Gastrocnemius medialis (tissue), 4 donors: ENCODE results near the gene ALG14. TPM values are rescaled to one million over a fixed set of nuclear protein-coding genes. Genes with fewer than 3 reads are reported as not detected.

Source experiments
- ATAC-seq, 2 donors: fragments of 150-250 bp; one replicate each; pipeline ENCODE4 v1.9.1; 2016
- DNase-seq, 2 donors: peaks; one replicate each; pipeline ENCODE4 v3.0.0-alpha.2; 2019
- H3K27ac ChIP-seq, 4 donors: fragments of 200-600 bp; sonication (generic); 1 replicate in 1 of 4; 2 replicates in 3 of 4; pipeline ENCODE4 v1.5.1; 2016 to 2018; ENCODE audit warnings: mild to moderate bottlenecking in 2 of 4, moderate library complexity in 1 of 4
- H3K27me3 ChIP-seq, 3 donors: fragments of 200-600 bp; sonication (generic) in 2 of 3; 1 replicate in 1 of 3; 2 replicates in 2 of 3; pipeline versions ENCODE4 v1.5.1 to v1.6.0; 2016 to 2019; ENCODE audit warnings: mild to moderate bottlenecking in 1 of 3, moderate library complexity in 1 of 3
- H3K36me3 ChIP-seq, 2 donors: fragments of 200-600 bp; sonication (generic) in 1 of 2; one replicate each; pipeline ENCODE4 v1.5.1; 2017 to 2018
- H3K4me1 ChIP-seq, 2 donors: fragments of 200-600 bp; sonication (generic) in 1 of 2; one replicate each; pipeline ENCODE4 v1.5.1; 2016 to 2017; ENCODE audit warnings: mild to moderate bottlenecking in 2 of 2
- H3K4me3 ChIP-seq, 4 donors: fragments of 200-600 bp; sonication (generic) in 3 of 4; 1 replicate in 1 of 4; 2 replicates in 3 of 4; pipeline ENCODE4 v1.5.1; 2016 to 2019; ENCODE audit warnings: mild to moderate bottlenecking in 2 of 4
- H3K9me3 ChIP-seq, 3 donors: fragments of 200-600 bp; sonication (generic) in 2 of 3; 1 replicate in 1 of 3; 2 replicates in 2 of 3; pipeline ENCODE4 v1.5.1; 2016 to 2019
- POLR2A ChIP-seq, 2 donors: fragments of 450-650 bp; IDR thresholded peaks; one replicate each; pipeline ENCODE4 v1.6.1; 2017; ENCODE audit warnings: antibody characterized with exemption in 2 of 2, mild to moderate bottlenecking in 2 of 2, moderate library complexity in 2 of 2
- in situ Hi-C, 4 donors: fragments of 200-750 bp; cut with MboI; loops; one replicate each; pipeline versions ENCODE4 v1.15.0 to v1.8.0; 2017; ENCODE audit warnings: low sequenced_read_pairs in 4 of 4
- intact Hi-C: fragments of 100-400 bp; cut with DNase I; formaldehyde crosslinking; loops from one replicate; pipeline ENCODE4 v1.15.1; 2023; ENCODE audit warnings: low total_unique reads
- total RNA-seq, 4 donors: library from RNA; depleted of rRNA; stranded (reverse); fragments of >200 nt; gene quantifications; one replicate each; pipeline versions ENCODE4 v1.1.0 to v1.2.3, GENCODE V29; 2016
- TF ChIP-seq, protein P1 (sequence below), 5 experiments: fragments of 450-650 bp in 3 of 5; fragments of 200-600 bp in 2 of 5; sonication (generic) in 2 of 5; IDR thresholded peaks in 4 of 5; conservative IDR thresholded peaks in 1 of 5; 1 replicate in 4 of 5; 2 replicates in 1 of 5; pipeline ENCODE4 v1.5.1; 2016 to 2019; ENCODE audit warnings: antibody characterized with exemption in 5 of 5, mild to moderate bottlenecking in 3 of 5, moderate library complexity in 3 of 5

Gene ALG14
- total RNA-seq, 4 donors from 2014 or later, result 0.24 to 0.97 (median 0.77) TPM

DNA sequence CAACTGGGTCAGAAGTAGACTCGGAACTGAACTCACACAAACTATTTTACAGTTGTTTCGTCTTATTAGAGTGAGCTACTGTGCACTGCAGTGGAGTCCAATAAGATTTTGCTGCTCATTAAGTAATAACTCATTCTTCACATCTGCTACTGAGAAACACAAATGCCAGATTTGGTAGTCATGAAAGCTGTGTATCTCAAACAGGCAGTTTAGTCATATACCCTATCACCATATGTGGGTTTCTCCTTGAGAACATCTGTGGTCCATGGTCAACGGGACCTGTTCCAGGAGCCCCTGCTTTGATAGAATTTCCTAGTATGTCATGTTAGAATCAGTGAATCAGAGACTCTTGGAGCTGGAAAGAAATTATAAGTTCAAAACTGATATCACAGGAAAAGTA lies 60.4 kb downstream of the ALG14 start:
- intact Hi-C loops (no loop called here), in situ Hi-C loops (no loop called here)
- DNase-seq (no peak), ATAC-seq (no peak)
- TF ChIP-seq POLR2A (IDR thresholded peaks at IDR 0.05), result no peak
- TF ChIP-seq, protein P1, sequence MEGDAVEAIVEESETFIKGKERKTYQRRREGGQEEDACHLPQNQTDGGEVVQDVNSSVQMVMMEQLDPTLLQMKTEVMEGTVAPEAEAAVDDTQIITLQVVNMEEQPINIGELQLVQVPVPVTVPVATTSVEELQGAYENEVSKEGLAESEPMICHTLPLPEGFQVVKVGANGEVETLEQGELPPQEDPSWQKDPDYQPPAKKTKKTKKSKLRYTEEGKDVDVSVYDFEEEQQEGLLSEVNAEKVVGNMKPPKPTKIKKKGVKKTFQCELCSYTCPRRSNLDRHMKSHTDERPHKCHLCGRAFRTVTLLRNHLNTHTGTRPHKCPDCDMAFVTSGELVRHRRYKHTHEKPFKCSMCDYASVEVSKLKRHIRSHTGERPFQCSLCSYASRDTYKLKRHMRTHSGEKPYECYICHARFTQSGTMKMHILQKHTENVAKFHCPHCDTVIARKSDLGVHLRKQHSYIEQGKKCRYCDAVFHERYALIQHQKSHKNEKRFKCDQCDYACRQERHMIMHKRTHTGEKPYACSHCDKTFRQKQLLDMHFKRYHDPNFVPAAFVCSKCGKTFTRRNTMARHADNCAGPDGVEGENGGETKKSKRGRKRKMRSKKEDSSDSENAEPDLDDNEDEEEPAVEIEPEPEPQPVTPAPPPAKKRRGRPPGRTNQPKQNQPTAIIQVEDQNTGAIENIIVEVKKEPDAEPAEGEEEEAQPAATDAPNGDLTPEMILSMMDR (IDR thresholded peaks at IDR 0.05 in 4 of 5, conservative IDR thresholded peaks at IDR 0.05 in 1 of 5), result no peak
- no peaks in the 10 kb centered on the region for H3K27me3 ChIP-seq
- H3K27ac ChIP-seq, result no peak overlapping the region
- no peaks in the 10 kb centered on the region for H3K36me3 ChIP-seq
- H3K4me1 ChIP-seq, result peaks cover 8 to 9% of the 10 kb centered on the region in 2 donors
- H3K4me3 ChIP-seq, result no peak overlapping the region
- H3K9me3 ChIP-seq, result no peaks in the 10 kb centered on the region

GRCh38 chr1:95010158-95010557 lies 62.6 kb downstream of the ALG14 start:
- ATAC-seq, result no peak
- no peak for DNase-seq
- intact Hi-C loops, result no loop called here
- TF ChIP-seq, protein P1 (IDR thresholded peaks at IDR 0.05 in 4 of 5, conservative IDR thresholded peaks at IDR 0.05 in 1 of 5), result no peak
- no peak for TF ChIP-seq POLR2A (IDR thresholded peaks at IDR 0.05)
- Histone ChIP-seq H3K27ac (no peak overlapping the region), H3K27me3 (no peaks in the 10 kb centered on the region), H3K9me3 (no peaks in the 10 kb centered on the region), H3K4me3 (no peak overlapping the region), H3K36me3 (no peaks in the 10 kb centered on the region), H3K4me1 (peaks cover 8 to 9% of the 10 kb centered on the region in 2 donors)
- in situ Hi-C loops, result no loop called here

- Histone ChIP-seq H3K4me3 (no peak overlapping the region), H3K9me3 (no peaks in the 10 kb centered on the region), H3K27me3 (no peaks in the 10 kb centered on the region), H3K36me3 (no peaks in the 10 kb centered on the region), H3K4me1 (no peaks in the 10 kb centered on the region), H3K27ac (no peak overlapping the region)
- no peak for ATAC-seq
- TF ChIP-seq, protein P1 (IDR thresholded peaks at IDR 0.05 in 4 of 5, conservative IDR thresholded peaks at IDR 0.05 in 1 of 5), result no peak
- TF ChIP-seq POLR2A (IDR thresholded peaks at IDR 0.05), result no peak
- DNase-seq, result no peak
- in situ Hi-C loops, result no loop called here
- intact Hi-C loops, result no loop called here
These were observed 65.1 kb downstream of the ALG14 start for GRCh38 chr1:95007687-95008086.

DNA sequence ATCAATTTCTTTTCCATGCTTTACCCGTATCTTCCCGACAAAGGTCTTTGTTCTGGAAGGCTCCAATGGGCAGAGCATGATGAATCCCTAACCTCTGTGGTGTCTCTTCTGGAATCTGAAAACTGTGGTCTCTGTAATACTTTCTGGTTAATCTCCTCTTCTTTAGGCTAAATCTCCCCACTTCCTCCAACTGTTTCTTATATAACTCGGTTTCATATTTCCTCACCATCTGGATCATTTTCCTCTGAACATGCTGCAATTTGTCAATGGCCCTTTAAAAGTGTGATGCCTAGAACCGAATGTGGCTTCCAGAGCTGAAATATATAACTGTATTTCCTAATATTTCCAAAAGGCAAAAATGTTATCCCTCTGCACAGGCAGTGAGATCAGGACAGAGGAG lies 66.1 kb downstream of the ALG14 start:
- Histone ChIP-seq H3K4me1 (peaks cover 0 to 3% of the 10 kb centered on the region in 2 donors), H3K27ac (no peak overlapping the region), H3K9me3 (no peaks in the 10 kb centered on the region), H3K27me3 (no peaks in the 10 kb centered on the region), H3K4me3 (no peak overlapping the region), H3K36me3 (no peaks in the 10 kb centered on the region)
- intact Hi-C loops (no loop called here), in situ Hi-C loops (no loop called here)
- TF ChIP-seq, protein P1 (IDR thresholded peaks at IDR 0.05 in 4 of 5, conservative IDR thresholded peaks at IDR 0.05 in 1 of 5), result no peak
- no peak for TF ChIP-seq POLR2A (IDR thresholded peaks at IDR 0.05)
- ATAC-seq, result no peak
- DNase-seq, result no peak

DNA sequence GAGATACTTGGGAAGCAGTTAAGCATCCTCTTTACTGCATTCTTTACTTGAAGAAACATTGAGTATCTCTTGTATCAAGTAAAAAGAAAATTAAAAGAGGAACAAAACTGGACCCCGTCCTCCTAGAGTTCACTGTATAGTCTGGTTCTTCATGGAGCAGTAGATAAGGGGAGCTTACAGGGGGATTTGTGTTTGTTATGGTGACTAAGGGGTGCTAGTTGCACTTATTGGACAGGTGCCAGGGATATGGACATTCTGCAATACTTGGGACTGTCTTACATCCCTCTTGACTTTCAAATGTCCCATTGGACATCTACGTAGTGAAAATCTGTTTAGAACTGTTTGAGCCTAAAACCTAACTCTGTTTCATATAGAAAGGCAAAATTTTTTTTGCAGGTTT lies 67.2 kb downstream of the ALG14 start:
- in situ Hi-C loops, result no loop called here
- ATAC-seq, result no peak
- Histone ChIP-seq H3K4me3 (no peak overlapping the region), H3K9me3 (no peaks in the 10 kb centered on the region), H3K27me3 (no peaks in the 10 kb centered on the region), H3K27ac (no peak overlapping the region), H3K36me3 (no peaks in the 10 kb centered on the region), H3K4me1 (peaks cover 0 to 3% of the 10 kb centered on the region in 2 donors)
- intact Hi-C loops, result no loop called here
- DNase-seq, result no peak
- TF ChIP-seq, protein P1 (IDR thresholded peaks at IDR 0.05 in 4 of 5, conservative IDR thresholded peaks at IDR 0.05 in 1 of 5), result no peak
- no peak for TF ChIP-seq POLR2A (IDR thresholded peaks at IDR 0.05)
